GM12878 (cell line): ENCODE results near the gene PTBP3. TPM values are rescaled to one million over a fixed set of nuclear protein-coding genes. Genes with fewer than 3 reads are reported as not detected.

Experiments
- ATAC-seq: fragments of 200-7000 bp; cut with Tn5 transposase; 3 replicates; pipeline ENCODE4 v1.9.1; 2020; ENCODE audit warnings: mild to moderate bottlenecking, moderate library complexity
- BruUV-seq: library from RNA; stranded (reverse); fragments of 400-500 nt; replicated peaks from 2 replicates; lab custom pipeline; 2021; lab: Mats Ljungman, UMichigan
- CTCF ChIA-PET: fragments of 300-600 bp; sonication (Branson Sonifier 250); formaldehyde crosslinking; extraction: SDS; loops from one replicate; lab custom pipeline; 2021; ENCODE audit warnings: inconsistent platforms; lab: Yijun Ruan, JAX
- POLR2A ChIA-PET: fragments of 350-600 bp; formaldehyde crosslinking; extraction: SDS; loops from one replicate; lab custom pipeline; 2021; ENCODE audit warnings: inconsistent platforms; lab: Charles Lee
- RAD21 ChIA-PET: fragments of 300-600 bp; sonication (Branson Sonifier 250); formaldehyde crosslinking; loops from one replicate; lab custom pipeline; 2023; ENCODE audit warnings: antibody characterized with exemption; ENCODE audit not compliant: unreplicated experiment; lab: Charles Lee
- SMC1A ChIA-PET: fragments of 300-600 bp; sonication (Branson Sonifier 250); formaldehyde crosslinking; loops from one replicate; lab custom pipeline; 2023; ENCODE audit not compliant: unreplicated experiment, uncharacterized antibody; lab: Charles Lee
- DNase-seq: peaks from one replicate; pipeline ENCODE4 v3.0.0-alpha.2; 2011; ENCODE audit warnings: low read depth, low spot score
- FAIRE-seq: peaks from 3 replicates; lab custom pipeline; 2011; peaks lifted over from hg19 to GRCh38; lab: Jason Lieb, UNC
- H2AFZ ChIP-seq: 2 replicates; pipeline ENCODE4 v1.6.0; 2011; ENCODE audit warnings: low read depth, low read length, control low read depth; ENCODE audit not compliant: control insufficient read depth
- H3K27ac ChIP-seq: 2 replicates; pipeline ENCODE4 v1.5.1; 2011; ENCODE audit warnings: control low read depth; ENCODE audit not compliant: control insufficient read depth, insufficient read depth
- H3K27me3 ChIP-seq, 2 experiments: replicated peaks in 1 of 2; 2 replicates each; pipeline versions ENCODE4 v1.6.0 to v1.6.1; 2011; ENCODE audit warnings: low read length in 1 of 2; ENCODE audit not compliant: control insufficient read depth in 2 of 2, insufficient read depth in 2 of 2
- H3K36me3 ChIP-seq, 2 experiments: 2 replicates each; pipeline ENCODE4 v1.5.1; 2011; ENCODE audit warnings: low read length in 1 of 2; ENCODE audit not compliant: control insufficient read depth in 2 of 2, insufficient read depth in 2 of 2
- H3K4me1 ChIP-seq: 2 replicates; pipeline ENCODE4 v1.6.1; 2011; ENCODE audit warnings: mild to moderate bottlenecking, low read length, moderate library complexity, mixed read lengths; ENCODE audit not compliant: control insufficient read depth, insufficient read depth
- H3K4me2 ChIP-seq: 2 replicates; pipeline ENCODE4 v1.6.0; 2011; ENCODE audit warnings: control low read depth; ENCODE audit not compliant: control insufficient read depth, insufficient read depth
- H3K4me3 ChIP-seq: fragments of 200-600 bp; sonication (generic); 2 replicates; pipeline ENCODE4 v1.5.1; 2016
- H3K79me2 ChIP-seq: 2 replicates; pipeline ENCODE4 v1.6.0; 2011; ENCODE audit warnings: low read length; ENCODE audit not compliant: control insufficient read depth, insufficient read depth
- H3K9ac ChIP-seq: 2 replicates; pipeline ENCODE4 v1.8.0; 2011; ENCODE audit warnings: low read length, control low read depth, mixed read lengths; ENCODE audit not compliant: control insufficient read depth, insufficient read depth
- H3K9me3 ChIP-seq: replicated peaks from 3 replicates; pipeline ENCODE4 v1.5.1; 2011; ENCODE audit warnings: mild to moderate bottlenecking, low read length; ENCODE audit not compliant: control insufficient read depth, insufficient read depth
- H4K20me1 ChIP-seq: 2 replicates; pipeline ENCODE4 v1.6.0; 2011; ENCODE audit not compliant: control insufficient read depth, insufficient read depth
- BHLHE40 ChIP-seq, 2 experiments: fragments of 450-650 bp in 1 of 2; IDR thresholded peaks; 2 replicates each; pipeline ENCODE4 v1.6.1; 2011 to 2017; ENCODE audit warnings: low read depth in 2 of 2, borderline replicate concordance in 1 of 2, improper control_type of control experiment in 1 of 2, low read length in 1 of 2, mild to moderate bottlenecking in 1 of 2
- CBX5 ChIP-seq: sonication (generic); IDR thresholded peaks from 2 replicates; pipeline ENCODE4 v1.6.1; 2016; ENCODE audit warnings: low read depth, moderate library complexity, mild to moderate bottlenecking, inconsistent platforms
- CEBPZ ChIP-seq: fragments of 150-350 bp; IDR thresholded peaks from 2 replicates; pipeline ENCODE4 v1.6.1; 2016; ENCODE audit warnings: low read depth, low read length
- CREM ChIP-seq: IDR thresholded peaks from 2 replicates; pipeline ENCODE4 v1.6.1; 2014; ENCODE audit warnings: antibody characterized with exemption, low read depth
- HSF1 ChIP-seq: fragments of 150-350 bp; IDR thresholded peaks from 2 replicates; pipeline ENCODE4 v1.6.1; 2014; ENCODE audit warnings: mild to moderate bottlenecking, low read depth, low read length
- MXI1 ChIP-seq: fragments of 150-350 bp; IDR thresholded peaks from 2 replicates; pipeline ENCODE4 v1.6.1; 2011; ENCODE audit warnings: low read depth, mild to moderate bottlenecking, inconsistent platforms, low read length, improper control_type of control experiment
- NFYA ChIP-seq: IDR thresholded peaks from 2 replicates; pipeline ENCODE4 v1.6.1; 2011; ENCODE audit warnings: low read depth, mild to moderate bottlenecking, low read length, improper control_type of control experiment, borderline replicate concordance
- NR2C2 ChIP-seq: IDR thresholded peaks from 2 replicates; pipeline ENCODE4 v1.6.1; 2011; ENCODE audit warnings: borderline replicate concordance, low read depth; ENCODE audit not compliant: control insufficient read depth, insufficient read length
- PBX3 ChIP-seq: IDR thresholded peaks from 2 replicates; pipeline ENCODE4 v1.6.1; 2011; ENCODE audit warnings: mild to moderate bottlenecking, low read depth, low read length, moderate library complexity; ENCODE audit not compliant: insufficient replicate concordance
- RAD51 ChIP-seq: fragments of 450-650 bp; IDR thresholded peaks from 2 replicates; pipeline ENCODE4 v1.6.1; 2016; ENCODE audit warnings: moderate library complexity, mild to moderate bottlenecking, inconsistent platforms
- RBBP5 ChIP-seq: fragments of 200-600 bp; sonication (generic); conservative IDR thresholded peaks from 2 replicates; pipeline ENCODE4 v1.6.1; 2016
- ZBED1 ChIP-seq: IDR thresholded peaks from 2 replicates; pipeline ENCODE4 v1.6.1; 2016; ENCODE audit warnings: borderline replicate concordance
- ZBTB4 ChIP-seq: fragments of 450-650 bp; formaldehyde crosslinking; IDR thresholded peaks from 2 replicates; pipeline ENCODE4 v1.4.0; 2022; ENCODE audit warnings: mild to moderate bottlenecking, moderate library complexity
- in situ Hi-C: fragments of 300-500 bp; cut with MboI; formaldehyde crosslinking; loops from 9 replicates; pipeline ENCODE4 v1.14.3; 2018; ENCODE audit warnings: mixed read lengths
- intact Hi-C: fragments of 100-400 bp; cut with micrococcal nuclease; formaldehyde crosslinking; loops from one replicate; pipeline ENCODE4 v1.14.2; 2022; ENCODE audit not compliant: unreplicated experiment
- polyA plus RNA-seq, 11 experiments: library from polyadenylated mRNA; depleted of rRNA in 4 of 11; unstranded in 6 of 11; stranded (reverse) in 5 of 11; fragments of >200 nt; fragmentation: Nextera tagmentation in 4 of 11; fragmentation: Illumina TruSeq in 1 of 11; extraction: Ambion mirVana in 4 of 11; extraction: Trizol in 1 of 11; gene quantifications; 1 replicate in 1 of 11; 2 replicates in 10 of 11; pipeline versions ENCODE4 v1.2.1 to v1.2.3, GENCODE V29; 2011 to 2016; ENCODE audit warnings: inconsistent platforms in 2 of 11, missing spikeins in 2 of 11, low read depth in 1 of 11
- total RNA-seq, 4 experiments: library from RNA; depleted of rRNA in 3 of 4; stranded (reverse); fragments of >200 nt in 3 of 4; fragmentation: Illumina TruSeq in 1 of 4; extraction: Trizol in 1 of 4; gene quantifications; 2 replicates each; pipeline versions ENCODE4 v1.2.1 to v1.2.3, GENCODE V29; 2013 to 2021

Gene PTBP3
- total and polyA plus RNA-seq, 10 of the 15 experiments (the other 5 are each of a cell fraction or from before 2014, with no cell fraction given) = 12.5 to 104 (median 52.7) TPM

- TF ChIP-seq PBX3 = no peak
- no peak for TF ChIP-seq RBBP5
- TF ChIP-seq CREM = no peak
- no peak for TF ChIP-seq RAD51
- no peak for TF ChIP-seq ZBED1
- no peak for TF ChIP-seq CBX5
Observed at GRCh38 chr9:112301420-112301819, 32.0 kb downstream of the PTBP3 start (continued).

- ATAC-seq (no peak), FAIRE-seq (peak; percentile 44), DNase-seq (no peak)
- Histone ChIP-seq H3K9me3 (no peaks in the 10 kb centered on the region; the same call in 2 of the 3 replicates), H3K27me3 (no peaks in the 10 kb centered on the region), H4K20me1 (no peaks in the 10 kb centered on the region), H3K36me3 (peaks cover 0 to 3% of the 10 kb centered on the region in 2 experiments; a peak in 1 of 4 replicates), H3K9ac (no peak overlapping the region), H2AFZ (no peak overlapping the region), H3K4me2 (no peak overlapping the region), H3K79me2 (peaks cover 34% of the 10 kb centered on the region), H3K27ac (no peak overlapping the region), H3K4me1 (no peaks in the 10 kb centered on the region), H3K4me3 (no peak overlapping the region)
- no TSS peak for BruUV-seq
- ChIA-PET CTCF (no interaction called here), SMC1A (no interaction called here), RAD21 (no interaction called here), POLR2A (no interaction called here)
- in situ Hi-C loops (no loop called here), intact Hi-C loops (no loop called here)
- TF ChIP-seq MXI1 (no peak), NFYA (no peak), ZBTB4 (no peak), NR2C2 (no peak), CEBPZ (no peak), BHLHE40 (IDR thresholded peaks at IDR 0.05; ENCODE audit: borderline replicate concordance in 1 of 2, low read depth in 2 of 2, low read length in 1 of 2) (no peak), HSF1 (no peak)
- TF ChIP-seq, all 136 proteins: peak for 0
Observed at GRCh38 chr9:112299514-112299913, 33.9 kb downstream of the PTBP3 start.
